RWPE1 (cell line): ENCODE data around the gene ANGPTL1.

Experiments
- CTCF ChIA-PET: fragments of 350-600 bp; sonication (Branson Sonifier 250); formaldehyde crosslinking; extraction: SDS; loops from one replicate; lab custom pipeline; 2021; lab: Yijun Ruan, JAX
- POLR2A ChIA-PET: fragments of 400-600 bp; formaldehyde crosslinking; extraction: SDS; loops from one replicate; lab custom pipeline; 2020; ENCODE audit warnings: antibody characterized with exemption; ENCODE audit not compliant: low non-redundant PET; lab: Yijun Ruan, JAX
- DNase-seq: peaks from one replicate; pipeline ENCODE4 v3.0.0; 2012; ENCODE audit warnings: low spot score
- H3K27ac ChIP-seq: fragments of 450-650 bp; 2 replicates; pipeline ENCODE4 v1.5.1; 2017
- TF ChIP-seq, protein P1 (sequence below): fragments of 450-650 bp; conservative IDR thresholded peaks from 2 replicates; pipeline ENCODE4 v1.5.1; 2017; ENCODE audit warnings: low read depth, mild to moderate bottlenecking

Gene ANGPTL1

DNA sequence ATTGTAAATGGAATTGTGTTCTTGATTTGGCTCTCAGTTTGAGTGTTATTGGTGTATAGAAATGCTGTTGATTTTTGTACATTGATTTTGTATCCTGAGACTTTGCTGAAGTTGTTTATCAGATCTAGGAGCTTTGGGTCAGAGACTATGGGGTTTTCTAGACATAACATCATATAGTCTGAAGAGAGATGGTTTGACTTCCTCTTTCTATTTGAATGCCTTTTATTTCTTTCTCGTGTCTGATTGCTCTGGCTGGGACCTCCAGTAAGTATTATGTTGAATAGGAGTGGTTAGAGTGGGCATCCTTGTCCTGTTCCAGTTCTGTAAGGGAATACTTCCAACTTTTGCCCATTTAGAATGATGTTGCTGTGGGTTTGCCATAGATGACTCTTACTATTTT lies 39.1 kb upstream of the ANGPTL1 start:
- no peak overlapping the region for H3K27ac ChIP-seq
- ChIA-PET CTCF (interaction anchor here (0.6 to 1.2 kb wide), 2 partner anchors 12 to 101 kb away, joined by 4 read pairs; no protein-coding TSS in a partner anchor), POLR2A (no interaction called here)
- TF ChIP-seq, protein P1, sequence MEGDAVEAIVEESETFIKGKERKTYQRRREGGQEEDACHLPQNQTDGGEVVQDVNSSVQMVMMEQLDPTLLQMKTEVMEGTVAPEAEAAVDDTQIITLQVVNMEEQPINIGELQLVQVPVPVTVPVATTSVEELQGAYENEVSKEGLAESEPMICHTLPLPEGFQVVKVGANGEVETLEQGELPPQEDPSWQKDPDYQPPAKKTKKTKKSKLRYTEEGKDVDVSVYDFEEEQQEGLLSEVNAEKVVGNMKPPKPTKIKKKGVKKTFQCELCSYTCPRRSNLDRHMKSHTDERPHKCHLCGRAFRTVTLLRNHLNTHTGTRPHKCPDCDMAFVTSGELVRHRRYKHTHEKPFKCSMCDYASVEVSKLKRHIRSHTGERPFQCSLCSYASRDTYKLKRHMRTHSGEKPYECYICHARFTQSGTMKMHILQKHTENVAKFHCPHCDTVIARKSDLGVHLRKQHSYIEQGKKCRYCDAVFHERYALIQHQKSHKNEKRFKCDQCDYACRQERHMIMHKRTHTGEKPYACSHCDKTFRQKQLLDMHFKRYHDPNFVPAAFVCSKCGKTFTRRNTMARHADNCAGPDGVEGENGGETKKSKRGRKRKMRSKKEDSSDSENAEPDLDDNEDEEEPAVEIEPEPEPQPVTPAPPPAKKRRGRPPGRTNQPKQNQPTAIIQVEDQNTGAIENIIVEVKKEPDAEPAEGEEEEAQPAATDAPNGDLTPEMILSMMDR: no peak
- no peak for DNase-seq

- CTCF ChIA-PET: no interaction called here
- DNase-seq: no peak
- POLR2A ChIA-PET: no interaction called here
- TF ChIP-seq, protein P1: no peak
- H3K27ac ChIP-seq: no peak overlapping the region
These were observed 37.5 kb upstream of the ANGPTL1 start for GRCh38 chr1:178908358-178908757.

DNA sequence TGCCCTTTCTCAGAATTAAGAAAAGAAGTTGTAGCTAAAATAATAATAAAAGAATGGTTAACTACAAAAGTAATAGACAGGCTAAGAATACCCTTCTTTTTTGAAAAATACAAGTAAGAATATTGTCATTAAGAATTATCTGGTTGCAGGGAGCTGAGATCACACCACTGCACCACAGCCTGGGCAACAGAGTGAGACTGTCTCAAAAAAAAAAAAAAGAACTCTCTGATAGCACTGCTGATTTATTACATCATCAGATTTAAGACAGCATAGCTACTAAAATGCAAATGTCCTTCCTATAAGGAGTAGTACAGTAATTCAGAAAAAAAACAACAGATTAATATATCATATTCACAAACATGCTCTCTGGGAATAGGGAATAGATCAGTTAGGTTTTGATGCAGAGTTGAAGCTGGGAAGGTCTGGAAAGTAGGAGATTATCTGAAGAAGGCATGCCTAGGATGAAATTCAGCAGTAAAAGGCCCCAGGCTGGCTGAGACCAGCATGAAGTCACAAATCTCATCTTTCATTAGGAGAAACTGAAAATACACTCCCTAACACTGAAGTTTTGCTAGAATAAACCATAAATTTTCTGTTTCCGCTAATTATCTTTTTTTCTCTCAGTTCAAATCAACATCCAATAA lies 30.7 kb upstream of the ANGPTL1 start:
- ChIA-PET POLR2A (no interaction called here), CTCF (interaction anchor here (1.5 kb wide), 1 partner anchor 369 kb away, joined by 3 read pairs; no protein-coding TSS in a partner anchor)
- no peak overlapping the region for H3K27ac ChIP-seq
- TF ChIP-seq, protein P1: no peak
- no peak for DNase-seq

GRCh38 chr1:178899402-178899801 lies 28.5 kb upstream of the ANGPTL1 start:
- TF ChIP-seq, protein P1: no peak
- CTCF ChIA-PET: interaction anchor here (1.1 kb wide), 1 partner anchor 14 kb away, joined by 4 read pairs; no protein-coding TSS in a partner anchor
- no peak for DNase-seq
- H3K27ac ChIP-seq: no peak overlapping the region
- POLR2A ChIA-PET: no interaction called here

DNA sequence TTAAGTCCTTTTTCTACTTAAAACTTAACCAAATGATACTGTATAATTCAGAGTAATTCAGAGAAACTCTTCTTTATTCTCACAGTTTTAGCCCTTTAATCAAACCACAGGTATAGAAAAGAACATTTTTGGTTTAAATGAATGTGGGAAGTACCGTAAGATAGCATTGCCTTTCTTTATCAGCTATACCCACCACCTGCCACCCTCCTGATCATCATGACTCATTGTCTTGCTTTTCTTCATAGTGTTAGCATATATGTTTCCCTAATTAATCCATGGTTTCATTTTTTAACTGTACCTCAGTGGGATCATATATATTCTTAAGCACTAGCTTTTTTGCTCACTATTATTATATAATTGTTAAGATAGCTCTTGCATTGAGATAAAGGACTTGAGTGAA lies 27.5 kb upstream of the ANGPTL1 start:
- TF ChIP-seq, protein P1: no peak
- no peak overlapping the region for H3K27ac ChIP-seq
- CTCF ChIA-PET: interaction anchor here (1.1 kb wide), 1 partner anchor 13 kb away, joined by 4 read pairs; no protein-coding TSS in a partner anchor
- POLR2A ChIA-PET: no interaction called here
- DNase-seq: no peak

DNA sequence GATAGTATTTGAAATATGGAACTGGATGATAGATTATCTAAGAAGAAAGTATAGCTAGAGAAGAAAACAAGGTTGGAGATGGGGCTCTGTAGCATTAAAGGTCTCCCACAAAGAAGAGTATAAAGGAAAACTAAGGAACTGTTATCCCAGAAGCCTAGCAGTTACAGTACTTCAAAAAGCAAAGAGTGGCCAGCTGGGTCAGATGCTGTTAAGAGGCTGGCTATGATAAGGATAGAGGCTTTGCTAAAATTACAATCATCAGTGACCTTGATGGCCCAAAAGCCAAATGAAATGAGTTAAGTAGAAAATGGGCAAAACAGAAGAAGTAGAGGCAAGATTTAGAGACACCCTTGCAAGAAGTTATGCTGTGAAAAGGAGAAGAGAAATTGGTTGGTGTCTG lies 25.1 kb upstream of the ANGPTL1 start:
- ChIA-PET CTCF (no interaction called here), POLR2A (no interaction called here)
- DNase-seq: no peak
- no peak overlapping the region for H3K27ac ChIP-seq
- TF ChIP-seq, protein P1: no peak
